Measurements from ENCODE around the gene OR2A1.
"Not testable (repeated sequence)": the region's sequence is repeated elsewhere in the genome, so short reads cannot be mapped to it uniquely, and the experiment has no call there.

Gene OR2A1, protein sequence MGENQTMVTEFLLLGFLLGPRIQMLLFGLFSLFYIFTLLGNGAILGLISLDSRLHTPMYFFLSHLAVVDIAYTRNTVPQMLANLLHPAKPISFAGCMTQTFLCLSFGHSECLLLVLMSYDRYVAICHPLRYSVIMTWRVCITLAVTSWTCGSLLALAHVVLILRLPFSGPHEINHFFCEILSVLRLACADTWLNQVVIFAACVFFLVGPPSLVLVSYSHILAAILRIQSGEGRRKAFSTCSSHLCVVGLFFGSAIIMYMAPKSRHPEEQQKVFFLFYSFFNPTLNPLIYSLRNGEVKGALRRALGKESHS

DNA sequence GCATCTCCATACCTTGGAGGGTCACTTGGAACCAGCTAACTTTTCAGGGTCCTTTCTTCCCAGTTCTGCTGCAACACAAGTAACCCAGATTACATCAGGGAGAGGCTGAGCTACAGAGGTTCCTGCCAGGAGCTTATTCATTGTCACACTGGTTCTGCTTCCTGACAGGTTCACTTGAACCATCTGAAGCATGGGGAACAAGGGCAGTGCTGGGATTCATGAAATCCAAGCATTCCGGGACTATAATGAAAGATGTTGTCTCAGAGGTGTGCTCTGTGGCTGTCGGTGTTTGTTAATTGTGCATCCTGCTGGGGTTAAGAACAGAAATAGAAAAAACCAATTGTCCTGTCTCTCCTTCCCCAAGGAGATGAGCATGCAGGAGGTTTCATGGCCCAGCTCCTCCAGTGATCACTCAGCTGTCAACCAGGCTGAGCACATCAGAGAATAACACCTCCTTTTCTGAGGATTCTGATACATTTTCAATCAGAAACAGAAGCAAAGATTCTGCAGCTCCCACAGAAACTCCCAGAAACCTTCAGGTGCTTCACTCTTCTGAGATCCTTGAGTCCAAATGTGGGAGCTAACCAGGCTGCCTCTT lies at the start of gene OR2A1:
Gene OR2A1, plus strand, starts transcription at position 548 of the 598 bp plus-strand sequence. CDS start 5,706 bp downstream, outside the sequence.
- DNase-seq (ENCODE audit: low read depth) = not testable (repeated sequence)

GRCh38 chr7:144264692-144265091 lies 47.5 kb upstream of the OR2A1 start, which contains the start of gene OR2A7:
Gene OR2A7, minus strand, starts transcription at chr7:144264792. Its CDS starts 5,164 bp downstream, at chr7:144259628.
- not testable (repeated sequence) for DNase-seq (ENCODE audit: low read depth)

DNA sequence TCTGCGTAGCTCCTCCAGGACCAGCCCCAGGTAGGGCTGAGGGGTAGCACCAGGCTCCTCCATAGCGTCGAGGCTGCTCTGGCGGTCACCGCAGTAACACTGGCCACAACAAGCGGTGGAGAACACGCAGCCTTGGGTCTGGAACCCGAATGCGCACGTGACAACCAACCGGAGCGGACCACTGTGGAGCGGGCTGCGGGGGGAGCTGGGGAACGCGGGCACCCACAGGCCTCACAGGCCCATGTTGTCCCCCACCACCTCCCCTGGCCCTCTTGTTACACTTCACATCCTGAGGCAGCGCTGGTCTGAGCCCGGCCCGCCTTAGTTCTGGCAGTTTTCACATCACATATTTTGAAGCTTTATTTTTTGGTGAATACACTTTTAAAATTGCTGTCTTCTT lies 43.0 kb upstream of the OR2A1 start, which contains the start of gene CTAGE8:
Gene CTAGE8, minus strand, starts transcription at position 101 of the 400 bp plus-strand sequence. Its CDS starts 38 bp downstream, at position 63.
- DNase-seq (ENCODE audit: low read depth) = not testable (repeated sequence)

DNA sequence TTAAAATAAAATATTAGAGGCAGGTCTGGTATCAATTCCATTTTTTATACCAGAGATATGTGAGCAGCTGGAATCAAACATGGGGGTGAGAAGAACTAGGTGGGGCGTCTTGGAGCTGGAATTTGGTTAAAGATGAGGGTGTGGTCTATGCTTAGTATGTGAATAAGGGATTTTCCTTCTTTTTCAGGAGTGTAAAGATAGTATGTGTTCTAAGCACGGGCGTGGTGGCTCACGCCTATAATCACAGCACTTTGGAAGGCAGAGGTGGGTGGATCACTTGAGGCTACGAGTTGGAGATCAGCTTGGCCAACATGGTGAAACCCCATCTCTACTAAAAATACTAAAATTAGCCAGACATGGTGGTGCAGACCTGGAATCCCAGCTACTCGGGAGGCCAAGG lies 36.9 kb upstream of the OR2A1 start:
- DNase-seq (ENCODE audit: low read depth) = not testable (repeated sequence)

GRCh38 chr7:144280010-144280409 lies 32.2 kb upstream of the OR2A1 start:
- not testable (repeated sequence) for DNase-seq (ENCODE audit: low read depth)

DNA sequence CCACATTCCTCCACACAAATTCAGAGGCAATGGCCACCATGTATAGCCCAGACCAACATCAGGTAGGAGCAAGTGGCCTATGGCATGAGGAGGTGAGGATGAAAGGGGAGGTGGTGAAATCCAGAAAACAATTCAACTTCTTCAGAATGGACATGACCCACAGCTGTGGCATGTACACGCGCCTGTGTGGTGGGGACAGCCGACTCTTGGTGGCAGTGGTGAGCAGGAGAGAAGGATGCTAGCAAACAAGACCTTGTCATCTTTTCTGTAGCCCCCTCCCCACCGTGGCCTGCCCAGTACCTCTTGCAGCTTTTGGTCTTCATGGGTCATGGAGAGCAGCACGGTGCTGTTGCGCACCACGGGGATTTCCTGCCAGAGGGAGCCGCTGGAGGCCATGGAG lies 30.2 kb upstream of the OR2A1 start:
- not testable (repeated sequence) for DNase-seq (ENCODE audit: low read depth)

GRCh38 chr7:144282490-144282889 lies 29.7 kb upstream of the OR2A1 start:
- DNase-seq (ENCODE audit: low read depth) = not testable (repeated sequence)

GRCh38 chr7:144283716-144284115 lies 28.5 kb upstream of the OR2A1 start:
- not testable (repeated sequence) for DNase-seq (ENCODE audit: low read depth)

DNA sequence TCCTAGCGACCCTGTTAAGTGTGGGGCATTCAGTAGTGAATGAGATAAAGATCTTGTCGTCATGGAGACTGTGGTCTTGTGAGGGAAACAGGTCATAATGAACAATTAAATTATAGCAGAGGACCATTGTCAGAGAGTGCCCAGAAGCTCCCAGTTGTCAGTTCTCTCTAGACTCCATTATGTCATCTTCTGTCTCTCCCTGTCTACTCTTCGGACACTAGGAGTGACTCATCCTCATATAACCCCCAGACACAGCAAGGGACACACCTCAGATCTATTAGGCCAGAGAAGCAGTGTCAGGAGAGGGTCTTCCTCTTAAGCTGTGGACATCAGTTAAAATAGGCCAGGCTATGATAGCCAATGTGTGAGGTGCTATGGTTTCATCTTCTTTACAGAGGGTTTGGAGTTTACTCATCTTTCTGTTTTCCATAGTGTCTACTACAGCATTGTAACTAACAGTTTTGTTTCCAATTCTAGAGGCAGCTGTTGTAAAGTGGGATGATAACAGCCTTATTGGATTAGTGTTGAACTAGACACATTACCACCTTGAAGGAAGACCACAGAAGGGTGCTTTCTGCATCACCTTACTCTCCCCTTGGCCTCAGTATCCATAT lies 24.9 kb upstream of the OR2A1 start:
- not testable (repeated sequence) for DNase-seq (ENCODE audit: low read depth)

DNA sequence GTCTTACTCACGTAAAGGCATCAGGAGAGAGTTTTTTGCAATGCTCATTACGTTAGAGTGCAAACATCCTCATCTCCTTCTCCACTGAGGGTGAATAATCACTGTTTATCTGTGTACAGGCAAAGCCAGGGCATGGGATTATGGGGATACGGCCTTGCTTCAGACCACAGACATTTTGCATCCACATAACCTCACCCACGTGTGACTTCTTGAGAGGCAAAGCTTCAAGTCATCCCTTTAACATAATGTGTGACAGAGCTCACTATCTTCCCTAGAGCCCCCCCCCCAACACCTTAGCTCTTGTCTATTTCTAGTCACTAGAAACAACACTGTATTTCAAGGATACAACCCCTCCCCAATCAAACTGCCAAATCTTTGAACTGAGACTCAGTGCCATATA lies 20.6 kb upstream of the OR2A1 start:
- not testable (repeated sequence) for DNase-seq (ENCODE audit: low read depth)

GRCh38 chr7:144292384-144293161 lies 19.6 kb upstream of the OR2A1 start:
- not testable (repeated sequence) for DNase-seq (ENCODE audit: low read depth)

GRCh38 chr7:144293794-144294499 lies 18.3 kb upstream of the OR2A1 start:
- not testable (repeated sequence) for DNase-seq (ENCODE audit: low read depth)

DNA sequence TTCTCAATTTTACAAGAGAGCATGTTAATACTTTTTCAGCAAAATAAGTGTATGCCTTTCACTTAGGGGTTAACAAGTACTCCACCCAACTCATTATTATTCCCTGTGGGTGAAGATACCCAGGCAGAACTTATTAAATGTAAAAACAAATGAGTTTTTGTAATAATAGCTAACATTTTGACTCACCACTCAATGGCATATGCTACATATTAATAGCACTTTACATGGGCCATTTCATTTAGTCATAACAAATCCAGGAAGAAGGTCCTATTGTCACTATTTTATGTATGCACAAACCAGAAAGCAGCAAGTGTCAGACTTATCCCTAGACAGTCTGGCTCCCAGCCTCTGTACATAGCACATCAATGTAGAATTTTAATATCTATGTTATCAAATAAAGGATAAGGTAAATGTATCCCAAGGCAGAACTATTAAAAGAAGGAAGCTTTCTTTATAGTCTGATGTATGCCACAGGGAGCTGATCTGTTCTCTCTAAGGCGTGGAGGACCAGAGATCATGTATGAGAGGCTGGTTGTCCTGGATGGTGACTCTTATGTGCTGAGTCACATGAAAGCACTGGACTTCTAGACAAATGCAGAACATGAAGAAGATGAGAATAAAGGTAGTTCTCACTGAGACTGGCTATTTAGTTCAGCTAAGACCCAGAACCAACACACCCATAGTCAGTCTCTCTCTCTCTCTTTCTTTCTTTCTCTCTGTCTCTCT lies 9.5 kb upstream of the OR2A1 start:
- not testable (repeated sequence) for DNase-seq (ENCODE audit: low read depth)

- not testable (repeated sequence) for DNase-seq (ENCODE audit: low read depth)
Observed at GRCh38 chr7:144303607-144304006, 8.6 kb upstream of the OR2A1 start.

GRCh38 chr7:144305156-144305555 lies 7.1 kb upstream of the OR2A1 start:
- not testable (repeated sequence) for DNase-seq (ENCODE audit: low read depth)

DNA sequence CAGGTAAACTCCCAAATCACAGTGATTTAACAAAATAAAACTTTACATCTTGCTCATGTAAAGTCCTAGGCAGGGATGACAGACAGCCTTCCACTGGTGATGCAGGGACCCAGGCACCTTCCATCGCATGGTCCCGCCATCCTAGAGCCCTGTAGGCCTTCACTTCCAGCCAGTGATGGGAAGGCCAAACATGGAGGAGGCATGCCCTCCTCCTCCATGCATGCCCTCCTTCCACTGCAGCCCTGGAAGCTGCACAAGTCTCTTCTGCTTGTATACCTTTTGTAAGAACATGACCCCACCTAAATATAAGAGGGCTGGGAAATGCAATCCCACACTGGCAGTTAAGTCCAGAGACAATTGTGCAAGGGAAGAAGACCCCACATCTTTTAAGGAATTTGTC lies 2.5 kb upstream of the OR2A1 start:
- DNase-seq (ENCODE audit: low read depth) = not testable (repeated sequence)

DNA sequence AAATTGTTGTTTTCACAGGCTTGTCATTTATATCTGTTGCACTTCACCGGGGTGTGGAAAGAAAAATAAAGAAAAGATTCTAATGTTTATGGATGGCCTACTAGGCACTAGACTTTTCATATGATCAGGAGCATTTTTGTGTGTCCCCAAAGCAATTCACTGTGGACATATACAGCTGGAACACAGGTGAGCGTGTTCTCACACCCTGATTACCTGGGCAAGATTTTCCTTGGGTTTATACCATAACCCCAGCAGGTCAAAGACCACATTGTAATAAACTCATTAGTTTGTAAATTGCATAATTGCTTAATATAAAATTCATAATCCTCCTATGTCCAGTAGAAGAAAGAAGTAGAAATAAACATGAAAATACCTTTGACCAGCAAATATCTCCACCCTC lies 1.0 kb upstream of the OR2A1 start:
- DNase-seq (ENCODE audit: low read depth) = not testable (repeated sequence)

- DNase-seq (ENCODE audit: low read depth) = not testable (repeated sequence)
Observed at GRCh38 chr7:144317537-144317936, 5.3 kb downstream of the OR2A1 start.

DNA sequence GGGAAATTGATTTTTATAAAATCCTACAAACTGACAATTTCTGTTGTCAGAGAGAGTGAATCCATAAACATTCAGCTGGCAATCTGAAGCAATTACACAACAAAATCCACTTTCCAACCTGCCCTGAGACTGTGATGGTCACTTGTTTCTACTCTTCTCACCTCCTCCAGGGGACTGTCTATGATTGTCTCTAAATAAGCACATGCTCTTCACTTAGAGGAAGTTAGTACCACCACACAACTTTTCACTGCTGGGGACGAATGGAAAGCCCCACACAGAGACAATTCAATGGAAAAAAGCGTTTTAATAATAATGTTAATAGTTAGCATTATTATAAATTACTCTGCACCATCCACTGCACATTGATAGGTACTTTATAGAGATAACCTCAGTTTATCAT lies 7.3 kb downstream of the OR2A1 start:
- not testable (repeated sequence) for DNase-seq (ENCODE audit: low read depth)

- DNase-seq (ENCODE audit: low read depth) = not testable (repeated sequence)
Observed at GRCh38 chr7:144321677-144322206, 9.5 kb downstream of the OR2A1 start.
